ENCODE data around the gene EPB42. TPM values are rescaled to one million over a fixed set of nuclear protein-coding genes. Genes with fewer than 3 reads are reported as not detected.
"Not testable (repeated sequence)": the region's sequence is repeated elsewhere in the genome, so short reads cannot be mapped to it uniquely, and the experiment has no call there.

EPB42 gene
- total RNA-seq, 2 experiments from 2014 or later = not detected

DNA sequence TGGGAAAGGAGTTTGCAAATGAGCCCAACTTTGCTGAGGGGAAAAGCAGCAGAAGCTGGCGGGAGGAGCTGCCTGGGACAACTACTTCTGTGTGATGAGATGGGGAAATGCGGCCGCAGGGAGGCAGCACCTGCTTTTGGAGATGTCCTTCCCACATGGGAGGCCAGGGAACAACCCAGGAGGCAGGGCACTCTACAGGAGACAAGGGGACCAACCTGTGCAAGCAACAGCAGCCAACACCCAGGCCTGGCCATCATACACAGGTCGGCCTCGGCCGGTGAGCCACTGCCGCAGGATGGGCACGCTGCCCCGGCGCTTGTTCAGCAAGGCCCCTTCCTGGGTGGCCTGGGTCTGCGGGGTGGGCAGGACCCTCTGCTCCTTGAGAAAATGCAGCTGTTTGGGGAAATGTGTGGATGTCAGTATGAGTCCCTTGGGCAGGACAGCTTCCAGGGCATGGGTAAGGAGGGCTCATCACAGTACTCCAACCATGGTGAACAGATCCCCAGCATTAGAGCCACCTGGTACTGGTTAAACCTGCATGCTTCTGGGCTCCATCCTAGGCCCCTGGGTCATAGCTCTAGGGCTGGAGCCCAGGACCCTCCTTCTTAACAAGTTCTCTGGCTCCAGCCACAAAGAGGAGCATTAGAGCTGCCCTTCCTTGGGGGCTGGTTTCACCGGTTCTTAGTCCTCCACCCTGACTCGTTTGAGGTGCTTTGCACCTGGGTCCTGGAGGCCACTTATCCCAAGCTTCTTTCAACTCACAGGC lies 11.6 kb downstream of the EPB42 start:
- ChIA-PET POLR2A (no interaction called here), CTCF (no interaction called here)
- Mint-ChIP-seq H3K27ac (no peak overlapping the region), H3K4me1 (ENCODE audit: low read depth) (no peaks in the 10 kb centered on the region), H3K27me3 (peaks cover 1% of the 10 kb centered on the region), H3K9me3 (no peaks in the 10 kb centered on the region), H3K4me3 (no peak overlapping the region), H3K36me3 (no peaks in the 10 kb centered on the region)
- intact Hi-C loops (cut with micrococcal nuclease) = no loop called here
- no peak for DNase-seq

DNA sequence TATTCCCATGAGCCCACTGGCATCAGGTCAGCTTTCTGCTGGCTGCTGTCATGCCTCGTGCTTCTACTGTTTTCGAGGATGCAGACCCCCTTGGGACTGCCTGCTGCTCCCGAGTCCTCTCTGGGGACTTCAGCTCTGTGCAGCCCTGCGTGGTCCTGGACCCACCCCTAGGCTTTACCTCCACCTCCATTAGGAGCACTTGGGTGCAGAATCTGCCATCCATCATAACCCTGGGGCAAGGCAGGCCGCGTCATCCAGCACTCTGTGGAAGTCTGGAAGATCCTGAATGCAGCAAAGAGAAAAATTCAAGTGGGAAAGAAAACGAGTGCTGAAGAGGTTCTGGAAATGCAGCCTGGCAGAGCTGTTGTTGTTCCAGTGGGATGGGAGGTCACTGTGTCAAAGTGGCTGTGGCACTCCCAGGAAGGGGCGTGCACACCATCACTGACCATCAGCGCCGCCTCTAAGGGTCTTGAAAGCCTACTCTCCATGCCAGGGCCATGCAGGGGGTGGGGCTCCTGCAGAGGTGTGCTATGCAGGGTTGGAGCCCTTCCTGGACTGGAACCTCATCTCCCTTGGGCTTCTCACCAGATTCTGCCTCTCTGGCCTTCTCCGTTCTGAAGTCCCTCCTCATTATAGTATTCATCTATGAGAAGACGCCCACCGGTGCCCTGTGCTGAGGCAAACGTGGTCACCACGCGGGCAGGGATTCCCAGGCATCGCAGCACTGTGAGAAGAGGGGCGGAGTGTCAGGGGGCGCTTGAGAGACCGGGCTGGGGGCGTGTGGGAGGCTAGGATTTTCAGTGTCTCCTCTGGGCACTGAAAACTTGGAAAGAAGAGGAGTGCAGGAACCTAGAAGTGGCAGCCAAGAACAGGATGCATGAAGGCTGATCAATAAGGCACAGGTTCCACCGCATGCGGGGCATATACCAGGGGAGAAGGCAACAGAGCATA lies 12.5 kb downstream of the EPB42 start:
- H3K4me1 Mint-ChIP-seq (ENCODE audit: low read depth) = no peaks in the 10 kb centered on the region

GRCh38 chr15:43207024-43207423 lies 13.8 kb downstream of the EPB42 start:
- H3K27ac Mint-ChIP-seq = no peak overlapping the region
- H3K27me3 Mint-ChIP-seq = peaks cover 1% of the 10 kb centered on the region
- no peaks in the 10 kb centered on the region for H3K4me1 Mint-ChIP-seq (ENCODE audit: low read depth)
- intact Hi-C loops (cut with micrococcal nuclease) = no loop called here
- DNase-seq = no peak
- ChIA-PET CTCF (interaction anchor here (0.8 to 1.5 kb wide), 2 partner anchors 21 to 79 kb away, joined by 3 to 6 read pairs; no protein-coding TSS in a partner anchor), POLR2A (no interaction called here)
- H3K9me3 Mint-ChIP-seq = no peaks in the 10 kb centered on the region
- no peaks in the 10 kb centered on the region for H3K36me3 Mint-ChIP-seq
- no peak overlapping the region for H3K4me3 Mint-ChIP-seq

More for the DNA sequence above, 12.5 kb downstream of the EPB42 start:
- POLR2A ChIA-PET = no interaction called here
- Mint-ChIP-seq H3K27ac (no peak overlapping the region), H3K4me3 (no peak overlapping the region), H3K36me3 (no peaks in the 10 kb centered on the region), H3K27me3 (peaks cover 1% of the 10 kb centered on the region), H3K9me3 (no peaks in the 10 kb centered on the region)
- CTCF ChIA-PET = interaction anchor here (0.6 to 1.5 kb wide), 2 partner anchors 22 to 627 kb away, joined by 3 to 6 read pairs; no protein-coding TSS in a partner anchor
- no peak for DNase-seq
- intact Hi-C loops (cut with micrococcal nuclease) = no loop called here

GRCh38 chr15:43206054-43206453 lies 14.8 kb downstream of the EPB42 start:
- H3K27ac Mint-ChIP-seq = no peak overlapping the region
- H3K9me3 Mint-ChIP-seq = no peaks in the 10 kb centered on the region
- ChIA-PET CTCF (interaction anchor here (0.8 to 3.3 kb wide), 2 partner anchors 19 to 80 kb away, joined by 3 to 14 read pairs; no protein-coding TSS in a partner anchor), POLR2A (no interaction called here)
- no peak for DNase-seq
- no peaks in the 10 kb centered on the region for H3K36me3 Mint-ChIP-seq
- H3K27me3 Mint-ChIP-seq = peaks cover 1% of the 10 kb centered on the region
- intact Hi-C loops (cut with micrococcal nuclease) = no loop called here
- H3K4me1 Mint-ChIP-seq (ENCODE audit: low read depth) = no peaks in the 10 kb centered on the region
- no peak overlapping the region for H3K4me3 Mint-ChIP-seq

DNA sequence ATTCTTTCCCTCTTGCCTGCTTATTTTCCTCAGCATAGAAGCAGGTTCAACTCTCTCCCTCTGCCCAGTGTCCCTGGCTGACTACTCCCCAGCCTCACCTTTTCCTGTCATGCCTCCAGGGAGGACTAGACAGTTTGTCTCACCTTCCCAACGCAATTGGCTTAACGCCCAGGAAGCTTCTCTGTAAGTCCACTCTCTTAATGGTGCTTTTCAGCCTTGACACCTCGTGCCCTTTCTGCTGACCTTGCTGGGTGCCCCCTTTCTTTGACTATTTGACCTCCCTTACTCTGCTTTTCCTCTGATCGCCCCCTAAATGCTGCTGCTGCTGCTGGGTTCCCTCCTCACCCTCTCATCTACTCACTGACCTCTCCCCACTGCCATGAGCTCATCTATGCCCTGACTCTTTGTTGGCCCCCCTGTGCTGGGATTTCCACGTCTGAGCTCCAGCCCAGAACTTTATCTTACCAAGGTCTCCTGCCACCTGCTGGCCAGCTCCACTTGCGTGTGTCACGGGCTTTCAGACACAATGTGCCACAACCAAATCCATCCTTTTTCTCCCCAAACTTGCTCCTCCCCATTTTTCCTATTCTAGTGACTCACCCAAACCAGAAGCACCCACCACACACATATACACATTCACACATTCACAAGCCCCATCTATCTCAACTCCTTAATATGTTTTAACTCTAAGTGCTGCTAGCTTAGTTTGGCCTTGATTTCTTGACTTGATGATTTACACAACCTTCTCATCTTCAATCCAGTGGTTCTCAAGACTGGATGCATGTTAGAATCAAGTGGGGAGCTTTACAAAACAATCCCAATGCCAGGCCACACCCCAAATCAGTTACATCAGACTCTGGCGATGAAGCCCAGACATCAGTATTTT lies 16.6 kb downstream of the EPB42 start:
- ChIA-PET CTCF (interaction anchor here (0.8 to 3.3 kb wide), 20 partner anchors 9 to 508 kb away, joined by 3 to 46 read pairs (median 5); partner anchors contain the start of gene CDAN1), POLR2A (no interaction called here)
- peaks cover 1% of the 10 kb centered on the region for H3K27me3 Mint-ChIP-seq
- intact Hi-C loops (cut with micrococcal nuclease) = loop anchor here (2.0 kb wide), 1 partner anchor 499 kb away; no protein-coding TSS in a partner anchor
- no peaks in the 10 kb centered on the region for H3K9me3 Mint-ChIP-seq
- H3K27ac Mint-ChIP-seq = no peak overlapping the region
- peak; percentile 65 for DNase-seq
- H3K4me3 Mint-ChIP-seq = no peak overlapping the region
- H3K36me3 Mint-ChIP-seq = no peaks in the 10 kb centered on the region
- H3K4me1 Mint-ChIP-seq (ENCODE audit: low read depth) = peaks cover 2% of the 10 kb centered on the region

- POLR2A ChIA-PET = no interaction called here
- H3K4me1 Mint-ChIP-seq (ENCODE audit: low read depth) = peaks cover 2% of the 10 kb centered on the region
- intact Hi-C loops (cut with micrococcal nuclease) = no loop called here
- H3K27me3 Mint-ChIP-seq = no peaks in the 10 kb centered on the region
- H3K4me3 Mint-ChIP-seq = no peak overlapping the region
- CTCF ChIA-PET = interaction anchor here (1.7 kb wide), 1 partner anchor 85 kb away, joined by 4 read pairs; no protein-coding TSS in a partner anchor
- H3K27ac Mint-ChIP-seq = no peak overlapping the region
- DNase-seq = no peak
- H3K36me3 Mint-ChIP-seq = peaks cover 21% of the 10 kb centered on the region
- peaks cover 7% of the 10 kb centered on the region for H3K9me3 Mint-ChIP-seq
Measured at GRCh38 chr15:43199945-43200488, 20.8 kb downstream of the EPB42 start.

- Mint-ChIP-seq H3K4me3 (no peak overlapping the region), H3K4me1 (ENCODE audit: low read depth) (peaks cover 2% of the 10 kb centered on the region), H3K27me3 (no peaks in the 10 kb centered on the region), H3K36me3 (peaks cover 28% of the 10 kb centered on the region), H3K27ac (no peak overlapping the region), H3K9me3 (peaks cover 7% of the 10 kb centered on the region)
- no peak for DNase-seq
- POLR2A ChIA-PET = no interaction called here
- CTCF ChIA-PET = interaction anchor here (1.7 kb wide), 1 partner anchor 86 kb away, joined by 4 read pairs; no protein-coding TSS in a partner anchor
- intact Hi-C loops (cut with micrococcal nuclease) = no loop called here
Measured at GRCh38 chr15:43198992-43199391, 21.8 kb downstream of the EPB42 start.

DNA sequence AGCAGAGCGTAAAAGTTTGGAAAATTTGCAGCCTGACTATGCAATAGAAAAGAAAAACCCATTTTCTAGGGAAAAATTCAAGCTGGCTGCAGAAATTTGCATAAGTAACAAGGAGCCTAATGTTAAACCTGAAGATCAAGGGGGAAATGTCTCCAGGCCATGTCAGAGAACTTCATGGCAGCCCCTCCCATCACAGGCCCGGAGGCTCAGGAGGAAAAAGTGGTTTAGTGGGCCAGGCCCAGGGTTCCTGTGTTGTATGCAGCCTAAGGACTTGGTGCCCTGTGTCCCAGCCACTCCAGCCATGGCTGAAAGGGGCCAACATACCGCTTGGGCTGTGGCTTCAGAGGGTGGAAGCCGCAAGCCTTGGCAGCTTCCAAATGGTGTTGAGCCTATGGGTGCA lies 22.3 kb downstream of the EPB42 start:
- H3K4me3 Mint-ChIP-seq; H3K4me1 Mint-ChIP-seq (ENCODE audit: low read depth); CTCF ChIA-PET; POLR2A ChIA-PET; H3K9me3 Mint-ChIP-seq; H3K27me3 Mint-ChIP-seq; intact Hi-C loops (cut with micrococcal nuclease); H3K27ac Mint-ChIP-seq; DNase-seq: not testable (repeated sequence)
- peaks cover 28% of the 10 kb centered on the region for H3K36me3 Mint-ChIP-seq

DNA sequence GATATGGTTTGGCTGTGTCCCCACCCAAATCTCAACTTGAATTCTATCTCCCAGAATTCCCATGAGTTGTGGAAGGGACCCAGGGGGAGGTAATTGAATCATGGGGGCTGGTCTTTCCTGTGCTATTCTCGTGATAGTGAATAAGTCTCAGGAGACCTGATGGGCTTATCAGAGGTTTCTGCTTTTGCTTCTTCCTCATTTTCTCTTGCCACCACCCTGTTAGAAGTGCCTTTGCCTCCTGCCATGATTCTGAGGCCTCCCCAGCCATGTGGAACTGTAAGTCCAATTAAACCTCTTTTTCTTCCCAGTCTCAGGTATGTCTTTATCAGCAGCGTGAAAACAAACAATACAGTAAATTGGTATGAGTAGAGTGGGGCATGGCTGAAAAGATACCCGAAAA lies 23.0 kb downstream of the EPB42 start:
- intact Hi-C loops (cut with micrococcal nuclease); DNase-seq; POLR2A ChIA-PET; H3K4me3 Mint-ChIP-seq; H3K4me1 Mint-ChIP-seq (ENCODE audit: low read depth); H3K27ac Mint-ChIP-seq; H3K27me3 Mint-ChIP-seq; H3K9me3 Mint-ChIP-seq: not testable (repeated sequence)
- peaks cover 35% of the 10 kb centered on the region for H3K36me3 Mint-ChIP-seq
- CTCF ChIA-PET = interaction anchor here (1.0 kb wide), 1 partner anchor 27 kb away, joined by 3 read pairs; no protein-coding TSS in a partner anchor

DNA sequence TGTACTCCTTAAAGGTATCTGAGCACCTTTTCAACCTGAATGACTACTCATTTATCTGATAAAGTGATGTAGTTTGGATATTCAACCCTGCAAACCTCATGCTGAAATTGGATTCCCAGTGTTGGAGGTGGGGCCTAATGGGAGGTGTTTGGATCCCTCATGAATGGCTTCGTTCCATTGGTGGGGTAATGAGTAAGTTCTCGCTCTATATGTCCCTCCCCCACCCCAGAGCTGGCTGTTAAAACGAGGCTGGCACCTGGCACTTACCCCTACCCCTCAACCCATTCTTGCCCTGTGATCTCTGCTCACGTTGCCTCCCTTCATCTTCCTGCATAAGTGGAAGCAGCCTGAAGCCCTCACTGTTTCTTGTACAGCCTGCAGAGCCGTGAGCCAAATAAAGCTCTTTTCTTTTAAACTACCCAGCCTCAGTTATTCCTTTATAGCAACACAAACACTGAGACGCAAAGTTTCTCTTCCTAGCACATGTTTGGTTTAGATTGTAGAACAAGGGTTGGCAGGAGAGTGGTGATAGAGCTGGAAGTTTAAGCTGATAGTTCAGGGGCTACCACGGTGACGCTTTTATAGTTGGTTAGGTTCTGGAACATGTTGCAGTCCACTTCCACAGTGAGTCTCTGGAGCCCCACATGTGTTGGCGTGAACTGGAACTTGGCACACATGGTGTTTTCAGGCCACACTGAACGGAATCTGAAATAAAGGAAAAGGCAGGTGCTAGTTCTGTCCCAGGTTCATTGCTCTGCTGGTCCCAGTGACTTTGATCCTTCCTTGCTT lies 23.9 kb downstream of the EPB42 start:
- CTCF ChIA-PET = interaction anchor here (1.0 to 1.5 kb wide), 2 partner anchors 11 to 28 kb away, joined by 3 read pairs; partner anchors contain the start of gene CCNDBP1
- POLR2A ChIA-PET = no interaction called here
- no peaks in the 10 kb centered on the region for H3K27me3 Mint-ChIP-seq

GRCh38 chr15:43194795-43195194 lies 26.0 kb downstream of the EPB42 start:
- no peaks in the 10 kb centered on the region for H3K27me3 Mint-ChIP-seq
- H3K4me1 Mint-ChIP-seq (ENCODE audit: low read depth) = peaks cover 1% of the 10 kb centered on the region
- POLR2A ChIA-PET = no interaction called here
- H3K36me3 Mint-ChIP-seq = peaks cover 50% of the 10 kb centered on the region
- H3K27ac Mint-ChIP-seq = no peak overlapping the region
- intact Hi-C loops (cut with micrococcal nuclease) = no loop called here
- CTCF ChIA-PET = interaction anchor here (2.4 to 6.8 kb wide), 2 partner anchors 9 to 91 kb away, joined by 8 to 46 read pairs; no protein-coding TSS in a partner anchor
- DNase-seq = no peak
- H3K9me3 Mint-ChIP-seq = peaks cover 7% of the 10 kb centered on the region
- H3K4me3 Mint-ChIP-seq = no peak overlapping the region

More for the DNA sequence above, 23.9 kb downstream of the EPB42 start:
- intact Hi-C loops (cut with micrococcal nuclease) = no loop called here
- DNase-seq = no peak
- Mint-ChIP-seq H3K4me1 (ENCODE audit: low read depth) (peaks cover 2% of the 10 kb centered on the region), H3K27ac (no peak overlapping the region), H3K36me3 (peaks cover 40% of the 10 kb centered on the region), H3K9me3 (peaks cover 7% of the 10 kb centered on the region), H3K4me3 (no peak overlapping the region)
